Stimulated activated CD8-positive, alpha-beta memory T cell treated with anti-CD3 and anti-CD28 coated beads, Interleukin-15, amount 100 ng/mL, for 4 hours (primary cell): Measurements from ENCODE around the gene DDB1.
A peak's percentile ranks its signal among the peaks of the same experiment; 100 is the strongest.
"Not testable (repeated sequence)": the region's sequence is repeated elsewhere in the genome, so short reads cannot be mapped to it uniquely, and the experiment has no call there.

Experiments used
- DNase-seq, 2 donors: peaks; one replicate each; pipeline ENCODE4 v3.0.0-alpha.2; 2020; ENCODE audit warnings: low read depth in 2 of 2

DDB1 gene

DNA sequence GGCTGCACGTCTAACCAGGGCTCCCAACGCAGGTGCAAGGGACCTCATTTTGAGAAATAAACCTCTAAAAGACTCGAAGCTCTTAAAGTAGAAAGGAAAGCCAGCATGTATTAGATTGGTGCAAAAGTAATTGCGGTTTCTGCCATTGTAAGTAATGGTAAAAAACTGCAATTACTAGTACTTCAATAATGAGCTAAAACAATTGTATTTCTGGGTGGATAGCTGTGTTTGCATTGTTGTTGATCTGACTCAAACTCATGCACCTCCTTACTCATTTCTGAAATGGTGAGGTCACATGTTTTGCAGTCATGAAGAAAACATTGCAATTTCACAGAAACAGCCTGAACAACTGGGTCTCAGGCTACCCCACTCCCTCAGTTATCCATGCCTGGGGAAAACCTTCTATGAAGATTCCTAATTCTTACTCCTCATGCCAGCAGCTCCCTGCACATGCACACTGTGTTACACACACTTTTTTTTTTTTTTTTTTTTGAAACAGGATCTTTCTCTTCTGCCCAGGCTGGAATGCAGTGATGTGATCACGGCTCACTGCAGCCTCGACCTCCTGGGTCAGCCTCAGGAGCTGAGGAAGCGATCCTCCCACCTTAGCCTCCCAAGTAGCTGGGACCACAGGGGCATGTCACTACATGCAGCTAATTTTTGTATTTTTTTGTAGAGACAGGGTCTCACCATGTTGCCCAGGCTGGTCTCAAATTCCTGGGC lies 62.4 kb downstream of the DDB1 start:
- no peak for DNase-seq

DNA sequence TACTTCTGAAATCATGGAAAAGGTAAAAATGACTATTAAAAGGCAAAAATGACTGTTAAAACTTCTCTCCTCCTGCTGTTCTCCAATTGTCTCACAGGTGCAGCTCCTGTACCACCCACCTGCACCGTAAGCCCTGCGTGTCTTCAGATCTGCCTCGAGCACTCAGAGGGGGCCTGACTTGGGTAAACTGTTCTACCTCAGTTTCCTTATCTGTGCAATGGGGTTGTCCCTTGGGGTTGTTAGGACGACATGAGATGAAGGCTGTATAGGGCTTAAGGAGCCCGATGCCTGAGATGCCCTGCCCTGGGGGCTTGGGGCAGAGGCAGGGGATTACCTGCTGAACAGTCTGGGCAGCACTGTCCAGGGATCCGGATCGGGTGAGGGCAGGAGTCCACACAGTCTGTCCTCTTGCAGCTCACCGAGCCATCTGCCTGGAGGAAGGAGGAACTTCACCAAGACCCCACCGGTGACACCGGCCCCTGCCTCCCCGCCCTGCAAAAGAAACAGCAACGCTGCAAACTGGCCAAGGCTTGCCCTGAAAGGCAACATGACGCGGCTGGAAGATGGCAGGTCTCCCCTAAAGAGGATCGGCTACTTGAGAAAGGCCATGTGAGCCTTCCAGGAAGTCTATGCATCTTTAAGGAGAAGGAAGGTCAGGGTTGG lies 64.2 kb downstream of the DDB1 start:
- no peak for DNase-seq

DNA sequence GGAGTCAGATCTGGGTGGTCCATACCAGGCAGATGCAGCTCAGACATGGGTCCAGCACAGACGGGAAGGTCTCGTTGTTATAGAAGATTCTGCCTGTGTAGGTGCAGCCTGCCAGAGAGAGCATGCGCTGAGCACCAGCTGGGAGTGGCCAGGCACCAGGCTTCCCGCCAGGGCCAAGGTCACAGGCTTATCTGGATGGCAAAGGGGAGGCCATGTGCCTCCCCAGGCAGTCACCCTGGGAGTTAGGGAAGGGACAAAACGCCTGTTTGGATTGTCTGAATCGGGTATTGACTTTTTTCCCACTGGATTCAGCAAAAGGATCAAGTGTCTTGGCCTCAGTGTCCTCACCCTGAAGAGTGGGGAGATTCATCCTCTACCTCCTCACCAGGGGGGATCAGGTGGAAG lies 65.5 kb downstream of the DDB1 start:
- no peak for DNase-seq

DNA sequence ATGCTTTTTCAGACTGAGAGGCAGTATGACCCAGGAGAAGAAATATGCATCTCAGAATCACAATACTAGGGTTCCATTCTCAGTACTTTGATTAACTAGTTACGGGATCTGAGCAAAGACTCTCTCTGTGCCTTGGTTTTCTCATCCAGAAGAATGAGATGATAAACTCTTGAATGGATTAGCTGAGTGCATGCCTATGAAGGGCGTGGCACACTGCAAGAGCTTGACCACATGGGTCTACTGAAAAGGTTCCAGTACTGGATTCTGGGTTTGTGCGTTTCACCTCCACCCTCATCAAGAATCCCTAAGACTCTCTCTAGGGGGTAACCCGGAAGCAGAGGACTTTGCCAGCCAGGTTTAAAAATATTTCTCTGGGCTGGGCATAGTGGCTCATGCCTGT lies 66.3 kb downstream of the DDB1 start:
- DNase-seq = no peak

DNA sequence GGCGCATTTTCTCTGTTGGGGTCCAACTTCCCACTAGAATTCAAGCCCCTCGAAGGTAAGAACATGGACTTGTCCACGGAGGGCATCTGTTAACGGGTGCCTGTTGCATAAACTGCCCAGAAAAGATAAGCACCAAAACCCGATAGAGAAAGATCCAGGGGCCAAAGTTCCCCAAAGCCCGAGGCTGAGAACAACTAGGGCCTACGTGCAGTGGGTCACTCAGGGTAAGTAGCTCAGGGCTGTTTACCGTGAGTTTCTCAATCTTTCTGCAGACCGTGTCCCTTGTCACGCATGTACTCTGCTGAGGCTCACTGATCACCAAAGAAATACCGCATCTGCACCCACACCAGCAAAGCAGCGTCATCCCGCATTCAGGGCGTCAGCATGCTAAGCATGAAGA lies 67.5 kb downstream of the DDB1 start:
- DNase-seq = no peak

DNA sequence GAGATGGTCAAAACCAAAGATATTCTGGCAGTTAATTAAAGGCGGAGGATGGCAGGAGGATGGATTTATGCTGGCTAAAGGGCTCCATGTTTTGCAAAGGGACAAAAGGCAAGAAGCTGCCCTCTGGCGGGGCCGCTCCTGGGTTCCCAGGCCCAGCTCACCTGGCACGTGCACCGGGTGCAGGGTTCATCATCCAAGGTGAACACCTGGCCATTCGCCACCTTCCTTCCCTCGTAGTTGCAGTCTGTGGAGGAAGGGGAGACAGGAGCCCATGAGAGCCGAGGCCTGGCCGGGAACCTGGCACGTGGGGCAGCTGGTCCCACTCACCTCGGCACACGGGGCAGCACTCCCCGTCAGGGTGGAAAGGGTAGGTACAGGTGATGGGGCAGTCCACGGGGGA lies 68.1 kb downstream of the DDB1 start:
- DNase-seq = no peak

DNA sequence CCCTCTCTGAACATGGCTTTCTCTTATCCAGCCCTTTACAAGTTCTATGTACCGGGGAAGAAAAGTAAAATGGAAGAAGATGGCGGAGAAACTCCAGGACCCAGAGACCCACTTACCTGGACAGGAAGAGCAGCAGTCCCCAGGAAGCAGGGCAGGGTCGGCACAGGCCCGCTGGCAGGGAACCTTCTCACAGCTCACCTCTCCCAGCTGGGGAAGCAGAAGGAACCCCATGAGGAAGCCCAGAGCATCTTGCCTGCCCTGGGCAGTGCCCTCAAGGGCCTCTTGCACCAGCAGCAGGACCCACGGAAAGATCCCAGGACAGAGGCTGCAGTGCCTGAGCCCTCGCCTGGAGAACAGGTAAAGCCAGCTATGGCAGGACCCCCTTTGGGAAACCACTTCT lies 68.5 kb downstream of the DDB1 start:
- no peak for DNase-seq

DNA sequence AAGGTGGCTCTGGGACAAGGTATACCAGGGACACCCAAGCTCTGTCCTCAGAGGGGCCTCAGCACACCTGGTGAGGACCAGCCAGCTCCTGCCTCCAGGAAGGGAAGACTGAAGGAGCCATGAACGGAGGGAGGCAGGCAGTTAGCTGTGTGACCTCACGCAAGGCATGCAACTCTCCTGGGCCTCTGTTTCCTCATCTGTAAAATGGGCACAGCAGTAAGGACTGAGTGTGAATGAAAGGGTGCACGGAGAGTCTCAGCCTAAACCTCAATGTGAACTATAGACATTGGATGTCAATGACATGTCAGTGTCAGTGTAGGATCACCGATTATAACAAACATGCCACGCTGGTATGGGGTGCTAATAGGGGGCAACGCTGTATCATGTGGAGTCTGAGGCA lies 73.5 kb downstream of the DDB1 start:
- no peak for DNase-seq

DNA sequence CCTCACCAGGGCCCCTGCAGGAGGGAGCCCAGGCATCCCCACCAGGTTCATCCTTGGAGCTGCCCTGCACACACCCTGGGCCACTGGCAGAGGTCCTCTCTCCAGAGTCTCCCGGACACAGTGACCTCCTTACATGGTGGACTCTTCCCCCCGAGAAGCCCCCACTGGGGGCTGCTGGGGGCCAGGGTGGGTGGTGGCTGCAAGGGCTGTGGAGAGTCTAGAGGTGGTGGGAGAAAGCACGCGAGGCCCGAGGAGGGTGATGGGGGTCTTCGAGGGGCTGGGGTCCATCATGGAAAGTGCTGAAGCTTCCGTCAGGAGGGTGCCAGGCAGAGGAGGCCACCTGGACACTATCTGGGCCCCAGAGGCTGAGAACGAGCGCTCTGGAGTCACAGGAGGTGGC lies 74.4 kb downstream of the DDB1 start:
- no peak for DNase-seq

DNA sequence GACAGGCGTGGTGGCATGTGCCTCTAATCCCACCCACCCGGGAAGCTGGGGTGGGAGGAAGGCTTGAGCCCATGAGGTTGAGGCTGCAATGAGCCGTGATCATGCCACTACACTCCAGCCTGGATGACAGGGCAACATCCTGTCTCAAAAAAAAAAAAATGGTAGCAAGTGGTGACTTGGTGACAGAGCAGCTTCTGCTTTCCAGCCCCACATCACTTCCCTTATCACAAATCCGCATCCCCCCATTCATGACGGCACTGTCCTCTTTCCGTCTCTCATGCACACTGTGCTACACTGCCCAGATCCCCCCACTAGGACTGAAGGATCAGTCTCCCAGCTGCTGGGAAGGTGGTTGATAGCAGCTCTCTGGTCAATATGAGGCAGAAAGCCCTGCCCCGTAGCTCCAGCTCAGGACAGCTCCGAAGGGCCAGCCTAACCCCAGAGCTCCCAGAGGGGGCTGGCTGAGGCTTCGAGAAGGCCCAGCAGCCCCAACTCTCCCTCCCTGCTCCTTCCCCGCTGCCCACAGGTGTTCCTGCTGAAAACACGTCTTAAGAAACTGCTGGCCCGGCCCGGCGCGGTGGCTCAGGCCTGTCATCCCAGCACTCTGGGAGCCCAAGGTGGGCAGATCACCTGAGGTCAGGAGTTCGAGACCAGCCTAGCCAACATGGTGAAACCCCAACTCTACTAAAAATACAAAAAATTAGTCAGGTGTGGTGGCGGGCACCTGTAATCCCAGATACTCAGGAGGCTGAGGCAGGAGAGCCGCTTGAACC lies 76.0 kb downstream of the DDB1 start:
- DNase-seq = no peak

DNA sequence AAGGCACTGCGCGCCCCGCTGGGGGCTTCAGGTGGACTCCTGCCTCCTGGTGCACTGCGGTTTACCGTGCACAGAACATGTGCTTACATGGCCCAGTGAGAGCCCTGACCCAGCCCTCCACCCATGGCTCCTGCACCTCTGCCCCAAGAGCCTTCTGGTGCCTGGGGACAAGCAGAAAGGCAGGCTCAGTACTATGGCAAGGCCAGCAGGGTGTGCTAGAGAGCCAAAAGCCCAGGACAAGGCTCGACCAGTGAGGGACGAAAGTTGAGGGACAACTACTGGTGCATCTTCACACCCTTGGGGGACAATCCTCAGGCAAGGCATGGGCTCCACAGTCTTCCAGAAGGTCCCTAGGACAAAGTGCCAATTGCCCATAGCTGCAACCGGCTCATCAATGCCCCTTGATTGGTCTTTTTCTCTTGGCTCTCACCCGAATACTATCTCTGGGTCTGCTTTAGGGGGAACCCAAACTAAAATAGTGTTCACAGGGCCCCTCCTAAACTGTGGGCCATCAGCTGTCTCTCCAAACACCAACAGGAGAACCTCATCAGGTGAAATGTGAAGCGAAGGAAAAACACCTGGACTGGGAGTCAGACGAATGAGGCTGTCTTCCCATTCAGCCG lies 78.4 kb downstream of the DDB1 start:
- peak; percentile 13 to 21 for DNase-seq

DNA sequence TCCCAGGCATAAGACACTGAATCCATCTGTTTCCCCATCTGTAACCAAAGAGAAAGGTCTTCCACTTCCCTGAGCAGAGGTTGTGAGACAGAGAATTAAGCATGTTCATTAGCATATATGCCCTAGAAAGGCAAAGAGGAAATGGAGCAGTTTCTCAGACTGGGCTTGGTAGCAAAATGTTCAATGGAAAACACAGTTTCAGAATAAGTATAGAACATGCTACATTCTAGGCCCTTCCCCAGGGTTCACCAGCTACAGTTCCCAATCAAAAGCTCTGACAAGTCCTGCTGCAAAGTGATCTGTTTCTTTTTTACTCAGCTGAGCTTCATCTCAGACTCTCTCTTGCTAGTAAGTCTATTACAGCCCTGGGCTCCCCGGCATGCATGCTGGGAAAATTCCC lies 80.6 kb downstream of the DDB1 start:
- DNase-seq = not testable (repeated sequence)

DNA sequence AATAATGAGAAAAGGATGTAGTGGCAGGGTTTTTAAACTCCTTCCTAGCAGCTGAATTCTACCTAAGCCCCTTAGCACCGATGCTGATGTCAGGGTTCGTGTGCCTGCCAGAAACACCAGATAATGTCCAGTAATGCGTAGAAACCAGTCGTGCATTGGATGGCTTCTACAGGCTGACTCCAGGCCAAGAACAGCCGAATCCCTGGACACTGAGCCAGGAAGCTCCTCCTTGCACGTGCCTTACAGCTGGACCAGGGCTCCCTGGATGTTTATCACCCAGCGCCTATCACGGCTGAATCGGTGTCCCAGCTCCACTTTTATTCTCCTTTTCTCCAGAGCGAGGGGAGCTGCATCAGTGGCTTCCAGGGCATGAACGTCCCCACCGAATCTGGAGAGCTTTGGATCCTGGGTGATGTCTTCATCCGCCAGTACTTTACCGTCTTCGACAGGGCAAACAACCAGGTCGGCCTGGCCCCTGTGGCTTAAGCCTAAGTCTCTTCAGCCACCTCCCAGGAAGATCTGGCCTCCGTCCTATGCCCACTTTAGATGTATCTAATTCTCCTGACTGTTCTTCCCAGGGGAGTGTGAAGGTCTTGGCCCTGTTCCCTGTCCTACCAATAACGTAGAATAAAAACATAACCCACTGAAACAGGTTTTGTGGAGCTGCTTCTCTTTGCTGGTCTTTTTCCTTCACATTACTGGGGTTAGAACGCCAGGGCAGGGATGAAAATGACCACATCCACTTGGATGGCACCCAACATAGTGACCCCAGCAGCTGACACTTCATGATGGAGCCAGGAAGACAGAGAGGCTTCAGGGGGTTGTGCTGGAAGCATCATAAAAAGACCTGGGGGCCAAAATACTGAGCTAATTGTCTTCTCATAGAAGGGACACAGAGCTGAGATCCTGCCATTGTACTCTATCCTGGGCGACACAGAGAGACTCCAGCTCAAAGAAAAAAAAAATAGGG lies 81.8 kb downstream of the DDB1 start:
- DNase-seq = not testable (repeated sequence)
